HL-60 (cell line): ENCODE results near the gene COMMD2.

Experiments used
- DNase-seq, 2 experiments: peaks; one replicate each; pipeline ENCODE4 v3.0.0-alpha.2; 2010 to 2020; ENCODE audit warnings: low read depth in 1 of 2, low spot score in 1 of 2
- H3K27ac ChIP-seq: fragments of 250-450 bp; sonication (Bioruptor Pico); replicated peaks from 2 replicates; pipeline ENCODE4 v1.5.1; 2020; ENCODE audit warnings: mild to moderate bottlenecking, moderate library complexity
- H3K27me3 ChIP-seq: fragments of 250-450 bp; sonication (Bioruptor Pico); 2 replicates; pipeline ENCODE4 v1.5.1; 2021; ENCODE audit warnings: mild to moderate bottlenecking, moderate library complexity; ENCODE audit not compliant: insufficient read depth, poor library complexity, severe bottlenecking
- H3K4me3 ChIP-seq: replicated peaks from 2 replicates; pipeline ENCODE4 v1.5.1; 2011; ENCODE audit warnings: mild to moderate bottlenecking, control low read depth, low read length; ENCODE audit not compliant: insufficient read depth
- GABPA ChIP-seq: IDR thresholded peaks from 2 replicates; pipeline ENCODE4 v1.6.1; 2012; ENCODE audit warnings: low read depth
- POLR2AphosphoS5 ChIP-seq: IDR thresholded peaks from 2 replicates; pipeline ENCODE4 v1.6.1; 2012; ENCODE audit warnings: low read depth
- SPI1 ChIP-seq: IDR thresholded peaks from 2 replicates; pipeline ENCODE4 v1.6.1; 2012; ENCODE audit warnings: low read depth, mild to moderate bottlenecking, borderline replicate concordance
- TF ChIP-seq, protein P1 (sequence below): IDR thresholded peaks from one replicate; pipeline ENCODE4 v1.5.1; 2011; ENCODE audit warnings: low read length, control low read depth, inconsistent platforms; ENCODE audit not compliant: insufficient read depth
- TF ChIP-seq, protein P2 (sequence below): IDR thresholded peaks from 2 replicates; pipeline ENCODE4 v1.6.1; 2012; ENCODE audit warnings: low read depth; ENCODE audit not compliant: insufficient replicate concordance

COMMD2 gene

DNA sequence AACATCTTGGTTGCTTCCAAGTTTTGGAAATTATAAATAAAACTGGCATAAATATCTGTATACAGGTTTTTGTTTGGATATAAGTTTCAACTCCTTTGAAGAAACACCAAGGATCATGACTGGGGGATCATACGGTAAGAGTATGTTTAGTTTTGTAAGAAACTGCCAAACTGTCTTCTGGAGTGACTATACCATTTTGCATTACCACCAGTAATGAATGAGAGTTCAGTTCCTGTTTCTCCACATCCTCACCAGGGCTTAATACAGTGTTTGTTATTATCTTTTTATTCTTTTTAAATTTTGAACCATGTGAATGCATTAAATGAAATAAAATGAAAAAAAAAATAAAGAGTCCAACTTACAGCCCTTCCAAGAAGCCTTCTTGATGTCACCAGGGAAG lies 43.7 kb upstream of the COMMD2 start:
- H3K4me3 ChIP-seq, result no peak overlapping the region
- TF ChIP-seq POLR2AphosphoS5, result no peak
- TF ChIP-seq SPI1, result peak; percentile 84
- no peak for DNase-seq
- H3K27ac ChIP-seq, result peak overlapping the region; percentile 43
- H3K27me3 ChIP-seq, result no peaks in the 10 kb centered on the region

- no peak within 1 kb of the TSS for H3K27ac ChIP-seq
- TF ChIP-seq POLR2AphosphoS5 (no peak), SPI1 (no peak), GABPA (no peak)
- TF ChIP-seq, protein P1, sequence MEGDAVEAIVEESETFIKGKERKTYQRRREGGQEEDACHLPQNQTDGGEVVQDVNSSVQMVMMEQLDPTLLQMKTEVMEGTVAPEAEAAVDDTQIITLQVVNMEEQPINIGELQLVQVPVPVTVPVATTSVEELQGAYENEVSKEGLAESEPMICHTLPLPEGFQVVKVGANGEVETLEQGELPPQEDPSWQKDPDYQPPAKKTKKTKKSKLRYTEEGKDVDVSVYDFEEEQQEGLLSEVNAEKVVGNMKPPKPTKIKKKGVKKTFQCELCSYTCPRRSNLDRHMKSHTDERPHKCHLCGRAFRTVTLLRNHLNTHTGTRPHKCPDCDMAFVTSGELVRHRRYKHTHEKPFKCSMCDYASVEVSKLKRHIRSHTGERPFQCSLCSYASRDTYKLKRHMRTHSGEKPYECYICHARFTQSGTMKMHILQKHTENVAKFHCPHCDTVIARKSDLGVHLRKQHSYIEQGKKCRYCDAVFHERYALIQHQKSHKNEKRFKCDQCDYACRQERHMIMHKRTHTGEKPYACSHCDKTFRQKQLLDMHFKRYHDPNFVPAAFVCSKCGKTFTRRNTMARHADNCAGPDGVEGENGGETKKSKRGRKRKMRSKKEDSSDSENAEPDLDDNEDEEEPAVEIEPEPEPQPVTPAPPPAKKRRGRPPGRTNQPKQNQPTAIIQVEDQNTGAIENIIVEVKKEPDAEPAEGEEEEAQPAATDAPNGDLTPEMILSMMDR, result no peak
- TF ChIP-seq, protein P2, sequence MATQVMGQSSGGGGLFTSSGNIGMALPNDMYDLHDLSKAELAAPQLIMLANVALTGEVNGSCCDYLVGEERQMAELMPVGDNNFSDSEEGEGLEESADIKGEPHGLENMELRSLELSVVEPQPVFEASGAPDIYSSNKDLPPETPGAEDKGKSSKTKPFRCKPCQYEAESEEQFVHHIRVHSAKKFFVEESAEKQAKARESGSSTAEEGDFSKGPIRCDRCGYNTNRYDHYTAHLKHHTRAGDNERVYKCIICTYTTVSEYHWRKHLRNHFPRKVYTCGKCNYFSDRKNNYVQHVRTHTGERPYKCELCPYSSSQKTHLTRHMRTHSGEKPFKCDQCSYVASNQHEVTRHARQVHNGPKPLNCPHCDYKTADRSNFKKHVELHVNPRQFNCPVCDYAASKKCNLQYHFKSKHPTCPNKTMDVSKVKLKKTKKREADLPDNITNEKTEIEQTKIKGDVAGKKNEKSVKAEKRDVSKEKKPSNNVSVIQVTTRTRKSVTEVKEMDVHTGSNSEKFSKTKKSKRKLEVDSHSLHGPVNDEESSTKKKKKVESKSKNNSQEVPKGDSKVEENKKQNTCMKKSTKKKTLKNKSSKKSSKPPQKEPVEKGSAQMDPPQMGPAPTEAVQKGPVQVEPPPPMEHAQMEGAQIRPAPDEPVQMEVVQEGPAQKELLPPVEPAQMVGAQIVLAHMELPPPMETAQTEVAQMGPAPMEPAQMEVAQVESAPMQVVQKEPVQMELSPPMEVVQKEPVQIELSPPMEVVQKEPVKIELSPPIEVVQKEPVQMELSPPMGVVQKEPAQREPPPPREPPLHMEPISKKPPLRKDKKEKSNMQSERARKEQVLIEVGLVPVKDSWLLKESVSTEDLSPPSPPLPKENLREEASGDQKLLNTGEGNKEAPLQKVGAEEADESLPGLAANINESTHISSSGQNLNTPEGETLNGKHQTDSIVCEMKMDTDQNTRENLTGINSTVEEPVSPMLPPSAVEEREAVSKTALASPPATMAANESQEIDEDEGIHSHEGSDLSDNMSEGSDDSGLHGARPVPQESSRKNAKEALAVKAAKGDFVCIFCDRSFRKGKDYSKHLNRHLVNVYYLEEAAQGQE, result no peak
- DNase-seq, result no peak
Observed at GRCh38 chr3:149792452-149793270, 40.4 kb upstream of the COMMD2 start, which contains the start of gene ANKUB1. Gene ANKUB1, minus strand, starts transcription at chr3:149792554. Its CDS starts 188 bp downstream, at chr3:149792366.

GRCh38 chr3:149790698-149791097 lies 38.4 kb upstream of the COMMD2 start:
- H3K27ac ChIP-seq, result no peak overlapping the region
- TF ChIP-seq POLR2AphosphoS5 (no peak), GABPA (no peak), SPI1 (no peak)
- TF ChIP-seq, protein P2, result no peak
- TF ChIP-seq, protein P1, result no peak
- no peak overlapping the region for H3K4me3 ChIP-seq
- H3K27me3 ChIP-seq, result no peaks in the 10 kb centered on the region
- no peak for DNase-seq

More at GRCh38 chr3:149792452-149793270, 40.4 kb upstream of the COMMD2 start, which contains the start of gene ANKUB1:
- H3K27me3 ChIP-seq, result no peaks in the 10 kb centered on the region
- H3K4me3 ChIP-seq, result no peak within 1 kb of the TSS

- H3K27ac ChIP-seq, result no peak overlapping the region
- no peaks in the 10 kb centered on the region for H3K27me3 ChIP-seq
- no peak for DNase-seq
- TF ChIP-seq POLR2AphosphoS5, result no peak
- TF ChIP-seq, protein P1, result no peak
- TF ChIP-seq, protein P2, result no peak
- no peak for TF ChIP-seq GABPA
- no peak for TF ChIP-seq SPI1
- no peak overlapping the region for H3K4me3 ChIP-seq
Observed at GRCh38 chr3:149790268-149790667, 38.0 kb upstream of the COMMD2 start.
